Endothelial cell of umbilical vein (primary cell): Measurements from ENCODE around the gene ASS1.

ENCODE experiments used
- CTCF ChIP-seq, 2 donors: IDR thresholded peaks; 1 replicate in 1 of 2; 2 replicates in 1 of 2; pipeline ENCODE4 v1.5.1; 2011; ENCODE audit warnings: low read length in 2 of 2, mild to moderate bottlenecking in 2 of 2, moderate library complexity in 2 of 2, control low read depth in 1 of 2, inconsistent platforms in 1 of 2, low read depth in 1 of 2; ENCODE audit not compliant: insufficient read depth in 1 of 2; ENCODE audit errors: extremely low read depth in 1 of 2
- MYC ChIP-seq: IDR thresholded peaks from one replicate; pipeline ENCODE4 v1.6.1; 2011; ENCODE audit warnings: mild to moderate bottlenecking, low read depth, low read length

- no peak for TF ChIP-seq CTCF (IDR thresholded peaks at IDR 0.05; ENCODE audit: extremely low read depth in 1 of 2, insufficient read depth in 1 of 2, low read depth in 1 of 2, low read length in 2 of 2)
- TF ChIP-seq MYC: no peak
Measured at GRCh38 chr9:130484362-130485072, 39.8 kb downstream of the ASS1 start.
